ENCODE data around the gene ALOX12.
"Not testable (repeated sequence)": the region's sequence is repeated elsewhere in the genome, so short reads cannot be mapped to it uniquely, and the experiment has no call there.

The ALOX12 gene

GRCh38 chr17:7045492-7046126 lies 49.8 kb downstream of the ALOX12 start:
- no peak for DNase-seq (ENCODE audit: low read depth in 3 of 3)

GRCh38 chr17:7046127-7046724 lies 50.4 kb downstream of the ALOX12 start:
- no peak for DNase-seq (ENCODE audit: low read depth in 3 of 3)

GRCh38 chr17:7046725-7047397 lies 51.0 kb downstream of the ALOX12 start:
- peak; percentile 30 to 68 (median 63) for DNase-seq (ENCODE audit: low read depth in 3 of 3)

- DNase-seq (ENCODE audit: low read depth in 3 of 3) = no peak
These were observed 51.7 kb downstream of the ALOX12 start for GRCh38 chr17:7047566-7047965.

GRCh38 chr17:7048968-7049367 lies 53.1 kb downstream of the ALOX12 start:
- no peak for DNase-seq (ENCODE audit: low read depth in 3 of 3)

- not testable (repeated sequence) for DNase-seq (ENCODE audit: low read depth in 3 of 3)
These were observed 54.7 kb downstream of the ALOX12 start for GRCh38 chr17:7050583-7050982.

GRCh38 chr17:7056386-7056785 lies 60.5 kb downstream of the ALOX12 start:
- no peak for DNase-seq (ENCODE audit: low read depth in 3 of 3)

- no peak for DNase-seq (ENCODE audit: low read depth in 3 of 3)
These were observed 63.1 kb downstream of the ALOX12 start for GRCh38 chr17:7058831-7059447.

All from stimulated activated CD4-positive, alpha-beta T cell treated with anti-CD3 and anti-CD28 coated beads, TNF-alpha, amount 100 ng/mL, for 48 hours (primary cell).